Astrocyte of the cerebellum (primary cell): ENCODE measurements around the gene STAT4.

ENCODE experiments used
- DNase-seq: peaks from one replicate; pipeline ENCODE4 v3.0.0-alpha.2; 2011; ENCODE audit warnings: low read depth
- H3K4me3 ChIP-seq: 2 replicates; pipeline ENCODE4 v1.5.1; 2011; ENCODE audit warnings: mild to moderate bottlenecking, low read depth, low read length, moderate library complexity
- in situ Hi-C: cut with HindIII; loops from 2 replicates; pipeline ENCODE4 v1.10.0; 2017; ENCODE audit warnings: low sequenced_read_pairs
- TF ChIP-seq, protein P1 (sequence below): IDR thresholded peaks from 2 replicates; pipeline ENCODE4 v1.5.1; 2012; ENCODE audit warnings: low read length, low read depth, moderate library complexity, mild to moderate bottlenecking; ENCODE audit errors: missing control alignments

Gene STAT4

DNA sequence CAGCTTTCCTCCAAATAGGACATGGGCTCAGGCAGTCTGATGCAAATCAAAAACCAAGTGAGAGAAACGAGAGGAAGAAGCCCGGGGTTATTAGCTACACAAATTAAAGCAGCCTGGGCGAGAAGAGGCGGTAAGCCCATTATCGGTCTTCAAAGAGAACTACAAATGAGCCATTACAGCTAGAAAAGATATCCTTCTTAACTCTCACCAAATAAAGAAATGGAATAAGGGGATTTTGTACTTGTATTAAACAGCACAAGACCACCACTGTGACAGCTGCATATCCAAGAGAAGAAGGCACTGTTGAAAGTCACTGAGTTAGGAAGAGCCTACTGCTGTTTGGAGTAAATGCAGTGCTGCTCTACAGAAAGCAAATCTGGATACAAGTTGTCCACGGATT, 169.5 kb downstream of the STAT4 start:
- in situ Hi-C loops: no loop called here
- TF ChIP-seq, protein P1, sequence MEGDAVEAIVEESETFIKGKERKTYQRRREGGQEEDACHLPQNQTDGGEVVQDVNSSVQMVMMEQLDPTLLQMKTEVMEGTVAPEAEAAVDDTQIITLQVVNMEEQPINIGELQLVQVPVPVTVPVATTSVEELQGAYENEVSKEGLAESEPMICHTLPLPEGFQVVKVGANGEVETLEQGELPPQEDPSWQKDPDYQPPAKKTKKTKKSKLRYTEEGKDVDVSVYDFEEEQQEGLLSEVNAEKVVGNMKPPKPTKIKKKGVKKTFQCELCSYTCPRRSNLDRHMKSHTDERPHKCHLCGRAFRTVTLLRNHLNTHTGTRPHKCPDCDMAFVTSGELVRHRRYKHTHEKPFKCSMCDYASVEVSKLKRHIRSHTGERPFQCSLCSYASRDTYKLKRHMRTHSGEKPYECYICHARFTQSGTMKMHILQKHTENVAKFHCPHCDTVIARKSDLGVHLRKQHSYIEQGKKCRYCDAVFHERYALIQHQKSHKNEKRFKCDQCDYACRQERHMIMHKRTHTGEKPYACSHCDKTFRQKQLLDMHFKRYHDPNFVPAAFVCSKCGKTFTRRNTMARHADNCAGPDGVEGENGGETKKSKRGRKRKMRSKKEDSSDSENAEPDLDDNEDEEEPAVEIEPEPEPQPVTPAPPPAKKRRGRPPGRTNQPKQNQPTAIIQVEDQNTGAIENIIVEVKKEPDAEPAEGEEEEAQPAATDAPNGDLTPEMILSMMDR: no peak
- H3K4me3 ChIP-seq: no peak overlapping the region
- DNase-seq: no peak

DNA sequence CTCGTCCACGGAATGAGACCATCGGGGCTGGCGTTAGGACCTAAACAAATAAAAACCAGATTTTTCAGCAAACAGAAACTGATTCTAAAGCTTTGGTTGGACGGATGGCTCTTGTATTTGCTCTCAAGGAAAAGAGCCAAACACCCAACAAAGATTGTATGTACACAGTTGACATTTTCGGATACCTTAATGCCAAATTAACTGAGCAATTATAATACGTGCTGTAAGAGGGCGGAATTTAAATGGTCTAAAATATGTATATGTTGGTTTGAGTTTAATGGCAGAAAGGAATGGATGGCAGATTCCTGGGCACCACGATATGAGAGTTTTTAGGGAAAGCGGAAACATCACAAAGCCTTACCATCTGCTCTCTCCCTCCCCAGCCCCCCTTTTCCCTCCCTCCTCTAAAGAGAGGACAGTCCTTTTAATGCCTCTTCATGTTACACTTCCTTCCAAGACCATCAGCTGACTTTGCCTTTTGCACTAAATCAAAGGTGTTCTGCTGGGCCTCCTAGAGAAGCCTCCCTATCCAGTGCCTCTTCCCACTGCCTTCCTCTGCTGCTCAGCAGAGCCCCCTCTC, 170.1 kb downstream of the STAT4 start:
- in situ Hi-C loops: no loop called here
- TF ChIP-seq, protein P1: no peak
- no peak overlapping the region for H3K4me3 ChIP-seq
- DNase-seq: no peak

DNA sequence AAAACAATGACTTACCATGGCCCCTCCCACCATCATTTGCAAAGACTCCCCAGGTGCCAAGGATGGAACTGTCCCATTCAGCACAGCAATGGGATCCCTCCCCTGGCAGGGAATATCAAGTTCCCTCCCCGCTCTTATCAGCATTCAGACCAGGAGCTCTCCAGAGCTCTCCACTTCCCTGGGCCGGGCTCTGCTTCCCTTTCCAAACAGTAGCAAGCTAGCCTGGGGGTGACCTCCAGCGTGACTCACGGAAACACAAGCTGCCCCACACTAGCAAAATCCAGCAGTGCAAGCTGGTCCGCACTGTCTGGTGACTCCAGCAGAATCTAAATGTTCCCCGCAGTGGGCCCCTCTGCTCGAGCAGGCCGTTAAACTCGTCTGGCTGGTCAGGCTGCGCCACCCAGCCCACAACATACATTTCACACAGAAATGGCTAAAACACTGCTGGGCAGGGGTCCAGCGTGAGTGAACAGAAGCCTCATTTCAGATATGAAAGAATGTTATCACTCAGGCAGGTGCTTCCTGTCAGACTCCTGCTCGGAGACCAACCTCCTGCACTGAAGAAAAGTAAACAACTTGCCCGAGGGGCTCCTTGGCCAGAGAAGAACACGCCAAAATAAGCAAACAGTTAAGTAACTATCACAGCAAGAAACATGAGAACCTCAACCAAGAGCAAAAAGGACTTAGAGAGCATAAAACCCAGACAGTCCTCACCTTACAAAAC, 170.7 kb downstream of the STAT4 start:
- H3K4me3 ChIP-seq: no peak overlapping the region

More for the DNA sequence above, 170.7 kb downstream of the STAT4 start:
- peak; percentile 69 for DNase-seq
- TF ChIP-seq, protein P1: no peak
- in situ Hi-C loops: no loop called here
